G401.6 (cell line): Measurements from ENCODE around the gene DCTN2.
A peak's percentile ranks its signal among the peaks of the same experiment; 100 is the strongest.

Source experiments
- FAIRE-seq: peaks from 2 replicates; lab custom pipeline; 2012; peaks lifted over from hg19 to GRCh38; lab: Jason Lieb, UNC

DCTN2 gene

DNA sequence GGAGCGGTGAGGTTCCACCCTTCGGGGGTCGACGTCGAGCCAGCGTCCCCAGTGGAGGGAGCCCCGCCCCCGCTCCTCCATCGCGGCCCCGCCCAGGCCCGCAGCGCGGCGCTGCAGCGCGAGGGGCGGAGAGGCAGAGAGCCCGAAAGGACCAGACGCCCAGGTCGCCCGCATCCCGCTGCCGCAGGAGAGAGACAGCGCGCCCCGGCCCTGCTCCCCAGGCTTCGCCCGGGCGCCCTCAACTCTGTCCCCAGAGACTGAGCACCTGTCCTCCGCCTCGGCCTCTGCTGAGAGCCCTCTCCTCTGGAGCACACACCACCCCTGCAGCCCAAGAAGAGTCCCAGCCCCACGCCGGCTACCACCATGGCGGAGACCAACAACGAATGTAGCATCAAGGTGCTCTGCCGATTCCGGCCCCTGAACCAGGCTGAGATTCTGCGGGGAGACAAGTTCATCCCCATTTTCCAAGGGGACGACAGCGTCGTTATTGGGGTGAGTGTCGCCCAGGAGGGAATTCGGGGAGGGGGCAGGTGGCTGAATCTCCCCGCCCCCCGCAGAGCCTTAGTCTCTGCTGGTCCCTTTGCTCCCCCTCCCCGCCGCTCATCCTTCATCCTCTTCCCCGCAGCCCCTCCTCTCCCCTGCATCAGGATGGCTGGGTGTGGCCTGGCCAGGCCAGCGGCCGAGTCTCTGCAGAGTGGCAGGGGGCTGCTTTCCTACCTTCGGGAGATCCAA, 3.1 kb upstream of the DCTN2 start, which contains the start of gene KIF5A:
Gene KIF5A, plus strand, starts transcription at position 136 of the 732 bp plus-strand sequence. Its CDS starts 228 bp downstream, at position 364.
- FAIRE-seq: no peak

DNA sequence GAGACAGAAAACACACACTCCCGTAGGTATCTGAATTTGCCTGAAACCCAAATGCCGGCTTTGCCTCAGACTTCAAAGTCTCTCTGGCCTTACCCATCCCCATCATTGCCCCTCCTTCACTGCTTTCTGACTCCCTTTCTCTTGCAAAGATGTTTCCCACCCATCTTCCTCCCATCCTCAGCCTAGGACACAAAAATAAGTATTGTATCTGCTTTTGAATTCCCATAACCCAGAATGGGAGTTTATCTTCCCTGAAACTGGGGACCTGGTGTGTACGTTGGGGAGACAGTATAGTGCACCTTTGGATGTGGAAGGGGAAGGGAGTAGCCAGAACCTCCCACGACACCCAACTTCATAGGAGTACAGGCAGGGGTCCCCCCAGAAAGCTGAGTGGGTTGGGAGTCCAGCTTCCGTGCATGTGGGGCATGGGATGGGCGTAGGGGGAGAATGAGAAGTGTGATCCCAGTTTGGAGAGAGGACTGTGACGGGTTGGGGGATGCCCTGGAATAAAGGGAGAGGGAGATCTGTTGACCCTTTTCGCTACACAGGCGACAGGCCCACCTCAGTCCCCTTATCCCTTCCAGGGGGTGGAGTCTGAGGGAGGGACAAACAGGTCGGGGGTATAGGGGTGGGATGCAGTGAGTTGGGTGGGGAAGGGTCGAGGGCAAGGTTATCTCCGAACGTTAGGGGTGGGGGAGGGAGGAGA, 2.4 kb upstream of the DCTN2 start:
- no peak for FAIRE-seq

DNA sequence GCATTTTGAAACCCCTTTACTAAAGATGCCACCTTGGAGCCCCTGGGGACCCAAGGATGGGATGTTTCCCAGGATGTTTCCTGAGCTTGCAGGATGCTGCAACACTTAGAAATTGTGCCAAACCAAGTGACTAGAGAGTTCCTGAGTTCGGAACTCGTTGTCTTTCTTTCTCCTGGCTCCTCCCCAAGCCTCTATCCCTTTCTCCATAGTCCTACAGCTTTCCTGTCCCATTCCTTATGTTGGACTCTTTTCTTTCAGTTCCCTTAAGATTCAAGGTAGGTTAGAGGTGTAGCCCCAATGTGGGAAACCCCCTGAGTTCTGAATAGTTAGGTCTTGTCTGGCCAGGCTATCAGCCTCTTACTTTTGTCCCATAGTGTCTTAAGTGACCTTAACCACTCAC, 1.5 kb upstream of the DCTN2 start:
- FAIRE-seq: no peak

DNA sequence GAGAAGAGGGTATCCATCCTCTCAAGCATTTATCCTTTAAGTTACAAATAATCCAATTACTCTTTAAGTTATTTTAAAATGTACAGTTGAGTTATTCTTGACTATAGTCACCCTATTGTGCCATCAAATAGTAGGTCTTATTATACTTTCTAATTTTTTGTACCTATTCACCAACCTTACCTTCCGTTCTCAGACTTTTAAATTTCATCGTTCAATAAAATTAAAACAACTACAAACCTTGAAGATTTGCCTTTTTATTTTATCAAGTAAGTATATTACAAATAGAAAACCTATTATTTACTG, 972 bp upstream of the DCTN2 start:
- FAIRE-seq: no peak

DNA sequence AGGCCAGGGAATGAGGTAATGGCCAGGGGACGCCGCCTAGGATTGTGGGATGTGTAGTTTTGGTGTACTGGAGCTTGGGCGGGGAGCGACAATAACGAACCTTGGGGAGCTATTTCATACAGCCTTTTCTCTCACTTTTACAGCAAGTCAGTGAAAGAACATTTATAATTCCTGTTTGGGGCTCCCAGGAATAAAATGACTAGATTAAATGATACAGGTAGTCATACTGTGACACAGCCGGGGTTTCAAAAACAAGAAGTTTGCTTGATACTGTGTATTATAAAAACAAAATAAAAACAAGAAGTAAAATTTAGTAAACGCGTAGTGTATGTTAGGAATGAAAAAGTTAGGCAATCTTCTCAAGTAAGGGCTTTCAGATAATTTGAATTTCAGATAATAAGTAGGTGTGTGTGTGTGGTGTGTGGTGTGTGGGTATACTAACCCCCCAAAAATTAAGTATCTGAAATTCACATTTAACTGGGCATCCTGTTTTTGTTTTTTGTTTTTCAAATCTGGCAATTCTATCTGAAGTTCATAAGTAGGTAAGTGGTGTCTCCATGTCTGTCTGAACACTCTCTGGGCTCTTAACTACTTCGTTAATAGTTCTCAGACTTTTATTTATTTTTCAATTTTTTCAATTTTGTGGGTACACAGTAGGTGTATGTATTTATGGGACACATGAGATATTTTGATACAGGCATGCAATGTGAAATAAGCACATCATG, 458 bp upstream of the DCTN2 start:
- peak; percentile 96 for FAIRE-seq

DNA sequence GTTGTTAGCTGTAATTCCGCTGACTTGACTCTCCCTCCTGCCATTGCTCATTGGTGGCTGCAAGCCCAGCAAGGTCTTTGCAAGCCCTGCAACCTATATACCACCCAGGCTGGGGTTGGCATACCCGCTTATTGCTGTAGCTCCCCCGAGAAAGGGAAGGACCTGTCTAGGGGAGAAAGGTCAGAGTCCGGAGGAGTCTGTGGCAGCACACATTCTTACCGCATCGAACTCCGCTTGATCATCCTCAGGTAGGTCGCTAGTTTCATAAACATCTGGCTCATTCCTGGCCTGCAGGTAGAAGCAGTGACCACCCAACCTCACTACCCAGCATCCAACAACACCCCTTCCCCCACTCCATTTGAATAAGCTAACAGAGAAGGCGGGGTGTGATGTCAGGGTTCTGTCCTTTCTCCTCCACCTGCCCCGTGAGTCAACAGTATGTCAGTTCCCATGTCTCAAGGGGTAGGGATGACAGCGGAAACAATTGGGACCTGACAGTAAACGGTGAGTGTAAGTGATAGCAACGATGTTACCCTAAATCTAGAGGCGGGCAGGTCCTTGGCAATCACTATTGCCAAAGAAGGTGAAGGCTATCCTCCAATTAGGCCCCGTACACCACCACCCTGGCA, 1.1 kb downstream of the DCTN2 start:
- FAIRE-seq: no peak

DNA sequence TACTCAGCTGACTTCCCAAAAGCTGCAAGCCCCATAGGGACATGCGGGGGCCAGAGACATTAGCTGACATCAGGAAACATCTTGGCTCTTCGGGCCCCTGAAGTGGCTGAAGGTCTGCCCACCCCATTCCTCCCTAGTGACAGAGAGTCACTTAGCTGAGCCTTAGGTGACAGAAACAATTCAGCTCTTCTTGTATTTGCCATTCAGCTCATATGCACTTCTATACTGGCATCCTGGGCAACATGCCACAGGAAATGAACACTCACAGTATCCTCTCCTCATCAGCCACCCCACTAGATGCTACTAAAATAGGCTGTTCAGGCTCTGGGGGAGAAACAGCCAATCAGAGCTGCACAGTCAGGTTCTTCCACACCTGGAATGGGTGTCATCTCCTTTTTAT, 3.4 kb downstream of the DCTN2 start:
- no peak for FAIRE-seq

DNA sequence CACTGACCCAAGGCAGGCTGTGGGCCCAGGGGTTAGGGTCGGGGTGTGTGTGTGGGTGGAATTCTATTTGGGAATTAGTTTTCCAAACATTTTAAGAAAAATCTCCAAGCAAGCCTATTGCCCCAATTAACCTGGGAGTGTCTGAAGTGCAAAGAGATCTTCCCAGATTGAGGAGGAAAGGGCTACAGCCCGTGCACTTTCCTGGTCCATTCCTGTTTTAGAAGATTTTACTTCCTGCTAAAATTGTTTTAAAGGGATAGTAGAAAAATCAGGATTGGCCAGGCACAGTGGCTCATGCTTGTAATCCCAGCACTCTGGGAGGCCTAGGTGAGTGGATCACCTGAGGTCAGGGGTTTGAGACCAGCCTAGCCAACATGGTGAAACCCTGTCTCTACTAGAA, 5.3 kb downstream of the DCTN2 start:
- no peak for FAIRE-seq

DNA sequence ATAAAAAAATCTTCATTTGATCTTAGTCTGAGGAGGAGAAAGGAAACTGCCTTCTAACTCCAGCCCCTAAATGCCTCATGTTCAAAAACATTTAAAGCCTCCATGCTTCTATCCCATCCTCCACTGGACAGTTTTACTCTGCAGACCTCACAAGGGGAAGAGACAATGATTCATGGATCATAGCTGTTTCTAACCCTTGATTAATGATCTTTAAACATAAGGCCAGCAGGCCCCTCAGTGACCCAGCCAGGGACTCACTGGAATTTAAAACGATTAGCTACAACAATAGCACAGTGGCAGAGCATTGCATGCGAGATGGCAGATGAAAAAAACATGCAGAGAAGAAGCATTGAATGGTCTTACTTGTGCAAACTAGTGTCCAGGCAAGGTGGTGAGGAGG, 6.0 kb downstream of the DCTN2 start:
- no peak for FAIRE-seq

DNA sequence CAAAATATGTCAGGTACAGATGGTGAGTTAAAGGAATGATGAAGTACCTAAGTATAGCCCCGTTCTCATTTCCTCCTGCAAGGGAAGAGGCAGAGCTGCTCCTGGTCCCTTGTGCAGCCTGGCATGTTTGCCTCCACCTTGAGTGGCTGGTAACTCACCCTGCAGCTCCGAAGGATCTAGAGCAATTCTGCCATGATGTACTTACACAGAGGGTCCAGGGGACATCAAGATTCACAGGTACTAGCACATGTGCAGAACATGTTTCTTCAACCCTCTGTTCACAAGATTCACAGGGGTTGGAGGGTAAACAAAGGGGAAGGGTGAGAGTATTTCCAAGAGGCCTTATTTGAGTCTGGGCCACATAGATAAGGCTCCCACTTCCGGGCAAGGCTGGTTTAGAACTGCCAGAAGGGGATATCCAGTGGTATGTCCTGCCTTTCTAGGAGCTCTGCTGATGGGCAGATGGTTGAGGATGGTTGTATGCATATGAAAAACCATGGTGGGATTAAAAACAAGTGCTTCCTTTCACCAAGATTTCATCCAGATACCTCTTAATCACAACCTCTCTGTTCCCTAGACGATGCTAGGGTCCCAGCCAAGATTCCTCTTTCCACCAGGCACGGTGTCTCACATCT, 7.7 kb downstream of the DCTN2 start:
- FAIRE-seq: no peak

DNA sequence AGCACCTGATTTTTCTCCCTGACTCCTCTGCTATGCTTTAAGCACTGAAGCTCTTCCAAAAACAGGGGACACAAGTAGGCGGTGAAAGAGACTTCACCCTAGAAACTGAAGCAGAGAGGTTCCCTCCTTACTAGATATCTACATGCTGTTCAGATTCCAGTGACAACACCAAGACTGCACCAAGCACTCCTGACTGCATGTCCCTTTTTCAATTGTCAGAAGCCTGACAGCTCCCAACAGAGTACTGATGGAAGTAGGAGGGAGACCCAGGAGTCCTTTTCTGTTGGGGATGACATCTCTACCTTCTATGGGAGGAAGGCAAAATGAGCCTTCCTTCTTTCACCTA, 10.4 kb downstream of the DCTN2 start:
- no peak for FAIRE-seq

DNA sequence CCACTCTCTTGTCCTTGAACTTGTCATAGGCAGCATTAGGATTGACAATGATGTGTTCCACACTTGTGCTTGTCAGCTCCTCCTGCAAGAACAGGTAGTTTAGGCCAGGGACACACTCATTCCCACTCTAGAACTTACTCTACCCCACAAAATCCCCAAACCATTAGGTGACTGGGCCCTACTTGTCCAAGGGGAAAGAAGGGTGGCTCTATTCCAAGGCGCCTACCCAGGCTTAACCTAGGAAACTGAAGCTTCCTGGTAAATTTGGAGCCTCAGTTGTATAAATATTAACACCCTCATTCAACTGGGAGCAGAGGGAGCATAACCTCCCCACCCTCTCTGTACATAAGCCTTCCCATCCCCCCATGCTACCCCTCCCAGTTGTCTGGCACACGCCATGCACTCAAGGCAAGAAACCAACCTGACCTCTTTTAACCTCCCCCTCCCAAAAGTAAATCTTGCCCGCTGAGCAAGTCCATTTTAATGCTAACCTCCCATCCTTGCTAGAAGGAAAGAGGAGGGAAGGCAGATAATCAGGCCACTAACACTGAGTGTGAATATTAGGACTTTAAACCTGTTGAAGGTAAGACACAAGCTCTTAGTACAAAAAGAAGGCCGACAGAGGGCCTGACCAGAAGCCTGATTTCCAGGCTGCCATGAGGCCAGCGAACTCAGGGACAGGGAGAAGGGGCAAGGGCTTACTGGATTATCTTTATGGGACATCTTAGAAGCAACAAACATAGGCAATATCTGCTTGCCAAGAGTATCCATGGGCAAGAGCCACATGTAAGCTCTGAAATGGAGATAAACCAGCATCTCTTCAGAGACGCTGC, 11.0 kb downstream of the DCTN2 start:
- FAIRE-seq: no peak

DNA sequence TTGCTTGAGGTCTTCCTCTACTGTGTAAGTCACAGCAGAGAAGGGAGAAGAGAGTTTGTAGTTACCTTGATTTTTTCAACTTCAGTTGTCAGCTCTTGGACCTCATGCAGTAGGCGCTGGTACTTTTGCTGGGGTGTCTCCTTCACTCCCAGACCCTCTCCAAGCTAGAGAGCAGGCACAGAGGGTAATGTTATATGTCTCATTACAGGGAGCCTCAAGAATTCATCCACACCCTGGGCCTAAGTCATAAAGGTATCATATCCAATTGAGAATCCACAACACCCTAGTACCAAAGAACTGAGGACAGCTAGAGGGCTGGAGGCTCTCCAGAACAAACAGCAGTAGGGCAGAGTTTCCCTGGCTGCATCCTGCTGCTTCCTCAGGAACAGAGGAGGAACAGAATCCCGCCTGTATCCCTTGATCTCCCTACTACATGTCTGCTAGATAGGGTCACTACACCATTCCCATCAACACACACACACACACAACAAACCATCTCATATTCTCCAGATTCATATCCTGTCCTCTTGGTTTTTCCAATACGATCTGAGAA, 11.9 kb downstream of the DCTN2 start:
- FAIRE-seq: no peak

DNA sequence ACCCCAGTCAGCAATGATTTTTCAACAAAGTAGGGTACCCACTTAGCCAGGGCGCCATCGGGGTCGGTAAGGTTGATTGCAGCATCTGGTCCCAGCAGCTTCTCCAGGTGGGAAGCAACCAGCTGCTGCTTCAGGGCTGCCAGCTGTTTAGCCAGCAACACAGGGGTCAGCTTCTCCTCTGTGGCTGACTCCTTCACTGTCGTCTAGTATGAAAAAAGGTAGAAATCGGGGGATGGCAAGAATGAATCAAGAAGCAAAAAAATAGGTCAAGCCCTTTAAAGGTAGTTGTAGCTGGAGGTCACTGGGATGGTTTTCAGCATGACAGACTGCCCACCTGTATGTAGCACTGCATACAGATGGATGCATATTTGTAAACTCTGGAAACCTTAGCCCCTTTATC, 12.7 kb downstream of the DCTN2 start:
- no peak for FAIRE-seq

DNA sequence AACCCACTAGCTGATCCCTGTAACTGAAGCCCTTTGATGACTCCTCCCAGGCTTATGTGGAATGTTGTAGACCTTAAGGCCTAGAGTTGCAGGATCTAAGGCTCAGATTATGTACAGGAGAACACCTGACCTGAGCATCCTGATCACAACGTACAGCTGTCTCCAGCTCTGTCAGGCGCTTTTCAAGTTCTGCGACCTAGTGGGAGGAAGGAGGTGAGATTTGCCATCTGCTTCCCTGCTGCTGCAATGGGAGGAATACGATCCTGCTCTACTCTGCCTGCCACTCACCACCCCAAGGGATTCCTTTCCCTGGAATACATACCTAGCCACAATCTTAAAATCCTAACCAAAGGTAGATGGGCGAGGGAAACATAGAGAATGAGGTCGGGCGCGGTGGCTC, 13.9 kb downstream of the DCTN2 start:
- no peak for FAIRE-seq

DNA sequence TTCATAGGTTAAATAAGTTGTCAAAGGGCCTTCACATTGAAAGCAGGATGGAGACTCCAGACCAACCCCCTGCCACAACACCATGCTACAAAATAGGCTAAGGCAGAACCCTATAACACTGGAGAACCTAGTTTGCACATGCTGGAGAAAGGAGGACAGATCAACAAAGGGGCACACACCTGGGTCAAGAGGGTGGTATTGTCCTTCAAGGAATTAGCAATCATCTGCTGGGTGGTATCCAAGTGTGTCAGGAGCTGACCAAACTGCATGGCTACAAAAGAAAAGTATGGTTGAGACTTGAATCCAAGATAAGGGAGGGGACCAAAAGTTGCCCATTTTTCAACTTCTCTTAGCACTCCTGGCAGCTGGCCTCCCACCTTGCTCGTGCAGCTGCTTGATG, 15.2 kb downstream of the DCTN2 start:
- FAIRE-seq: no peak

DNA sequence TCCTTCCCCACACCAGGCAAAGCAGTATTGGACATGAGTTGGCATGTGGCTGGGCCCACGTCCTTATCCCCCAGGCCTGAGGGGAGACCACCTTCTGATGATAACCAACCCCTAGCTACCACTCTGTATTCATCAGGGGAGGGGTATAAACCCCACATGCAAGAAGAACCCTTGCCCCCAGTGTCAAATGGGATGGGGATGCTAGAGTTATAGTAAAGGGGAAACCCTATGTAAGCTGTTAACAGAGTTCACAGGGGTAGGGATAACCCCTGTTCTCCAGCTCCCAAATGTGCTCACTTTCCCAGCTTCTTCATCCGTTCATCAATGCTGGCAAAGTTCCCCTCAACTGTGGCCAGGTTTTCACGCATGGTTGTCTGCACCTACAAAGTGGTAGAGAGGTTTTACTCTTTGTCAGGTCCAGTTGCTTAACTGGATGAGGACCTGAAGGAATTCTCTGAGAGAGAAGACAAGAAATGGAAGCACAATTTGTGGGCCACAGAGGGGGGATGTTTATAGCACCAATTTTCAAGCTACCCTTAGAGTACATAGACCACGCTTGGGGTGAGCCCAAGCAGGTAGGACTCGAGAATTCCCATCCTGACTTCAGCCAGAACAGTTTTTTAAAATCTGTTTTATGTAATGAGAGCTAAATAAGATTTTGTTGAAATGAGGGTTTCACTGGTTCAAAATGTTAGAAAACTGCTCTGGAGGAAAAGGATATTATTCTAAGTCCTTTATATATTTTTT, 16.4 kb downstream of the DCTN2 start:
- no peak for FAIRE-seq

DNA sequence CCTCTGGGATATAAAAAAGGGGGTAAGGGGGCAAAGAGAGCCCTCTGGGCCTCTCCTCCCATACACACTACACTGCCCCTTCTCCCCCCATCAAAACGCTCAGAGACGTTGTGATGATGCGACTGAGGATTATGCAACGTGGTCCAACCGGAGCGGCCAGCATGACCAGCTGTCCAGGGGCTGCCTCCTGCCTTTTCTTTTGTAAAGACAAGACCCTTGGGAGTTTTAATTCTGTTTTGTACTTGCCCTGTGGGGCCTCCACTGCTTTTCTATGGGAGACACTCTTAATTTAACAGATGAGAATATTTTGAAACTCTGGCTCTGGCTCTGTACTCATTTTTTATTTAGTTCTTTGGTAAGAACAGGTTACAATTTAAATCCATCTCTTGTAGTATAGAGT, 17.2 kb downstream of the DCTN2 start:
- FAIRE-seq: no peak

DNA sequence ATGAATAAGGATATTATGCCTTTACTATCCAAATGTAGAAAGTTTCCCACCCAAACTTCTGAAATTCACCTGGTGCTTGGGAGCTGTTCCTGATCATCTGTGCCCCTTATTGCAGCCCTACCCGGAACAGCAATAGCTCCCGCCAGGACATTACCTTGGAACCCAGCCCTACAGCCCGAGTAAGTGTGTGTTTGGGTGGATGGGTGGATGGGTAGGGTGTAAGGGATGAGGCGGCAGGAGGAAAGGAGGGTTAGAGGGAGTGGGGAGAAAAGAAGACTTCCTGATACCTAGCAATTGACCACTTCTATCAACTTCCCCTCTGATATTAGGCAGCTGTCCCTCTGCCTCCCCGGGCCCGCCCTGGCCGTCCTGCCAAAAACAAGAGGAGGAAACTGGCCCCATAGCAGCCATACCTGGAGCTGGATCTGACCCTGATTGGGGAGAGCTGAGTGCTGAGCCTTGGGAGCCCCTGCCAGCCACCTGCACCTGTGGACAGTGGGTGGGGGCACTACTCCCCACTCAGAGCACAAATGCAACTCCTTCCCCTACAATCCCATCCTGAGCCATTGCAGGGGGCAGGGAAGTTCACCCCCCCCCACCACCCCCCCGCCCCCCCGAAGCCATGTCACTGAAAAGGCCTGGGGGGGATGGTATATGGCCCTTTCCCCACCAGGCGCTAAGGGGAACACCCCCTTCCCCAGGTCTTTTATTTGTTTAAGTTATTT, 18.0 kb downstream of the DCTN2 start:
- no peak for FAIRE-seq

DNA sequence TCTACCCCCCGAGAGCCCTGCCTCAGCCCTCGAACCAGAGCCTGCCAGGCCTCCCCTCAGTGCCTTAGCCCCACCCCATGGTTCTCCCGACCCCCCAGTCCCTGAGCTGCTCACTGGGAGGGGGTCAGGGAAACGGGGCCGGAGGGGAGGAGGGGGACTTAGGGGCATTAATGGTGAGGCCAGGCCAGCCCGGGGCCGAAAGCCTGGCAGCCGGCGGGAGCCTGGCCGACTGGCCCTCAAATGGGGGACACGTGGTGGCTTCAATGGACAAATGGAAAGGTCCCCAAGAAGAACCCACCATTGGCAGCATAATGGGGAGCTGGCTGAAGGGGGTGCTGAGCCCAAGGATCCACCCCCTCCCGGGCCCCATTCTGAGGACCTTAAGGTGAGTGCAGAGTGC, 18.8 kb downstream of the DCTN2 start:
- no peak for FAIRE-seq
